Thyroid gland (tissue), 4 donors: ENCODE results near the gene ZSCAN16. TPM values are rescaled to one million over a fixed set of nuclear protein-coding genes. Genes with fewer than 3 reads are reported as not detected.
"Not testable (repeated sequence)": the region's sequence is repeated elsewhere in the genome, so short reads cannot be mapped to it uniquely, and the experiment has no call there.

Source experiments
- DNase-seq, 2 donors: peaks; one replicate each; pipeline ENCODE4 v3.0.0-alpha.2; 2019
- H3K27ac ChIP-seq, 3 donors: fragments of 200-600 bp; sonication (generic); 1 replicate in 2 of 3; 2 replicates in 1 of 3; pipeline ENCODE4 v1.5.1; 2016 to 2019; ENCODE audit warnings: mild to moderate bottlenecking in 1 of 3, moderate library complexity in 1 of 3
- H3K27me3 ChIP-seq: fragments of 200-600 bp; sonication (generic); one replicate; pipeline ENCODE4 v1.5.1; 2019
- H3K36me3 ChIP-seq, 2 donors: fragments of 200-600 bp; sonication (generic); one replicate each; pipeline ENCODE4 v1.5.1; 2016 to 2019
- H3K4me1 ChIP-seq, 2 donors: fragments of 200-600 bp; sonication (generic); one replicate each; pipeline ENCODE4 v1.5.1; 2017 to 2019
- H3K4me3 ChIP-seq, 3 donors: fragments of 200-600 bp; sonication (generic); replicated peaks in 1 of 3; 1 replicate in 2 of 3; 2 replicates in 1 of 3; pipeline ENCODE4 v1.5.1; 2016; ENCODE audit warnings: mild to moderate bottlenecking in 1 of 3
- H3K9me3 ChIP-seq: fragments of 200-600 bp; sonication (generic); one replicate; pipeline ENCODE4 v1.5.1; 2017
- POLR2A ChIP-seq, 2 donors: fragments of 450-650 bp; IDR thresholded peaks; one replicate each; pipeline ENCODE4 v1.6.1; 2017; ENCODE audit warnings: antibody characterized with exemption in 2 of 2, mild to moderate bottlenecking in 2 of 2, moderate library complexity in 1 of 2
- WGBS, 2 donors: methylation state at CpG; one replicate each; pipeline ENCODE4 v1.1.5; 2017; 5-methylcytosine and 5-hydroxymethylcytosine counted together
- intact Hi-C: fragments of 100-400 bp; cut with DNase I; formaldehyde crosslinking; loops from one replicate; pipeline ENCODE4 v1.15.1; 2023
- total RNA-seq, 4 donors: library from RNA; depleted of rRNA; stranded (reverse); fragments of >200 nt; gene quantifications; one replicate each; pipeline ENCODE4 v1.2.3, GENCODE V29; 2016
- TF ChIP-seq, protein P1 (sequence below), 6 experiments: fragments of 200-600 bp in 3 of 6; fragments of 450-650 bp in 3 of 6; sonication (generic) in 3 of 6; IDR thresholded peaks; one replicate each; pipeline ENCODE4 v1.5.1; 2016 to 2019; ENCODE audit warnings: antibody characterized with exemption in 6 of 6, mild to moderate bottlenecking in 2 of 6, inconsistent platforms in 1 of 6, moderate library complexity in 1 of 6

ZSCAN16 gene
- total RNA-seq: 1 to 10 TPM; 5.8 to 7.9 (median 7.4) TPM

DNA sequence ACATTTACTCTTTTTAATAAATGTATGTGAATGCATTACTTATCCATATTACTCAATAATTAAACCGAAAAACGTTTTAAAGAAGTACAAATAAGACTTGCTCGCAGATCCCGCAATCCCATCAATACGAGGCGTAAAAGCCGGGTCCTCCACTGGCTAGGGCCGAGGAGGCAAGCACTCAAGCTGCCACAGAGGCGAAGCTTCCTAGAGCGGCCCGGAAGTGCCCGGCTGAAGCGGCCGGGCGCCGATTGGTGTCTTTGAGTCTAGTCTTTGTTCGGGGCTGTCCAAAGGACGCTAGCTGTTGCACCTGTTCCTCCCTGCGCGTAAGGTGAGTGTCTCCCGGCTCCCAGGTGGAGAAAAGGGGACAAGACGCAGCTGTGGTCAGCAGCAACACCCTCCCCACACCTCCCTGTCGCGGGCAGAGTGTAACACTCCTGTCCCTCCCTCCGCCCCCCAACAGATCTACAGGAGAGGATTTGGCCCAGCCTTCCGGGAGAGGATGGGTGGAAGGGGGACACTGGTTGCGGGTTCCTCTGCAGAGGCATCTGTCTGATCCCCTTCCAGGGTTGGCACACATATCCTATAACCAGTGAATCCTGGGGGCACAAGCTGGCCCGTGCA is at the start of gene ZSCAN16:
TSS of gene ZSCAN16 (plus strand) at position 260 of the 621 bp plus-strand sequence. CDS start 835 bp downstream, outside the sequence.
- H3K36me3 ChIP-seq: peaks cover 0 to under 1% of the 10 kb centered on the region in 2 donors
- TF ChIP-seq, protein P1, sequence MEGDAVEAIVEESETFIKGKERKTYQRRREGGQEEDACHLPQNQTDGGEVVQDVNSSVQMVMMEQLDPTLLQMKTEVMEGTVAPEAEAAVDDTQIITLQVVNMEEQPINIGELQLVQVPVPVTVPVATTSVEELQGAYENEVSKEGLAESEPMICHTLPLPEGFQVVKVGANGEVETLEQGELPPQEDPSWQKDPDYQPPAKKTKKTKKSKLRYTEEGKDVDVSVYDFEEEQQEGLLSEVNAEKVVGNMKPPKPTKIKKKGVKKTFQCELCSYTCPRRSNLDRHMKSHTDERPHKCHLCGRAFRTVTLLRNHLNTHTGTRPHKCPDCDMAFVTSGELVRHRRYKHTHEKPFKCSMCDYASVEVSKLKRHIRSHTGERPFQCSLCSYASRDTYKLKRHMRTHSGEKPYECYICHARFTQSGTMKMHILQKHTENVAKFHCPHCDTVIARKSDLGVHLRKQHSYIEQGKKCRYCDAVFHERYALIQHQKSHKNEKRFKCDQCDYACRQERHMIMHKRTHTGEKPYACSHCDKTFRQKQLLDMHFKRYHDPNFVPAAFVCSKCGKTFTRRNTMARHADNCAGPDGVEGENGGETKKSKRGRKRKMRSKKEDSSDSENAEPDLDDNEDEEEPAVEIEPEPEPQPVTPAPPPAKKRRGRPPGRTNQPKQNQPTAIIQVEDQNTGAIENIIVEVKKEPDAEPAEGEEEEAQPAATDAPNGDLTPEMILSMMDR (IDR thresholded peaks at IDR 0.05): no peak
- peak in 1 of 2 donors; percentile 49 for TF ChIP-seq POLR2A (IDR thresholded peaks at IDR 0.05)
- peak within 1 kb of the TSS in 2 of 3 donors; percentile 52 to 80 for H3K4me3 ChIP-seq
- DNase-seq: peak; percentile 82 to 86
- H3K27ac ChIP-seq: peak within 1 kb of the TSS in 2 of 3 donors; percentile 21 to 45
- H3K9me3 ChIP-seq: no peaks in the 10 kb centered on the region
- intact Hi-C loops: no loop called here
- H3K4me1 ChIP-seq: peaks cover 4 to 13% of the 10 kb centered on the region in 2 donors
- H3K27me3 ChIP-seq: no peaks in the 10 kb centered on the region
- 0 to 1% methylated on average over 15 to 28 of the region's 28 CpGs for WGBS, 2 donors

DNA sequence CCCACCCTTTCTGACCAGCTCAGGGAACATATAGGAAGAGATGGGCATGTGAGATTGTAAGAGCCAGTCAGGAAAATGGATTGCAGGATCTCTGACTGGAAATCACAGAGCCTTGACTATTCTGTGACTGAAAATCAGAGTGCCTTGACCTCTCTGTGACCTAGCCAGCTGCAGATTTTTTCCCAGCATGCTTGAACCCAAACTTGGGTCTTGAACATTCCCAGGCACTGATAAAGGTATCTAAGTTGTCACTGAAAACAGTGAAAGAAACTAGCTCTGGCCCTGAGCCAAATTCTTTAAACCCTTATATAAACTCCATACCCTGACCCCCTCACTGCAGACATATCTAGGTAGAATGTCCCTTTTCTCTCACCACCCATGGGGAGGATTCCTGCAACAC is 46.4 kb upstream of the ZSCAN16 start:
- peaks cover 5 to 13% of the 10 kb centered on the region in 2 donors for H3K4me1 ChIP-seq
- no peaks in the 10 kb centered on the region for H3K36me3 ChIP-seq
- H3K9me3 ChIP-seq: no peaks in the 10 kb centered on the region
- intact Hi-C loops: no loop called here
- no peak overlapping the region for H3K4me3 ChIP-seq
- no peak for TF ChIP-seq POLR2A (IDR thresholded peaks at IDR 0.05)
- TF ChIP-seq, protein P1 (IDR thresholded peaks at IDR 0.05): no peak
- no peak for DNase-seq
- no peaks in the 10 kb centered on the region for H3K27me3 ChIP-seq
- H3K27ac ChIP-seq: no peak overlapping the region

DNA sequence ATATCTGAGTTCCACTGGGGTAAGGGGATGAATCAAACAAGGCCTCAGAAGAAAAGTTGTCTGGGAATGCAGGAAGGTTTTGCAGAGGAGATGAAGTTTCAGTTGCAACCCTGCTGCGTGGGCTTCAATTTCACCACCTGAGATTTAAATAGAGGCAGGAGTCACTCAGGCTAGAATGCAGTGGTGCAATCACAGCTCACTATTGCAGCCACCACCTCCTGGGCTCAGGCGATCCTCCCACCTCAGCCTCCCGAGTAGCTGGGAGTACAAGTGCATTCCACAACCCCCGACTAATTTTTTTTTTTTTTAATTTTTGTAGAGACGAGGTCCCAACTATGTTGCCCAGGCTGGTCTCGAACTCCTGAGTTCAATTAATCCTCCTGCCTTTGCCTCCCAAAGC is 45.6 kb upstream of the ZSCAN16 start:
- Histone ChIP-seq H3K27ac (no peak overlapping the region), H3K4me3 (no peak overlapping the region), H3K9me3 (no peaks in the 10 kb centered on the region), H3K27me3 (no peaks in the 10 kb centered on the region), H3K36me3 (no peaks in the 10 kb centered on the region), H3K4me1 (peaks cover 5 to 13% of the 10 kb centered on the region in 2 donors)
- no peak for DNase-seq
- intact Hi-C loops: no loop called here
- WGBS, 2 donors: 85 to 88% methylated on average over 6 of the region's 6 CpGs
- TF ChIP-seq, protein P1 (IDR thresholded peaks at IDR 0.05): no peak
- no peak for TF ChIP-seq POLR2A (IDR thresholded peaks at IDR 0.05)

DNA sequence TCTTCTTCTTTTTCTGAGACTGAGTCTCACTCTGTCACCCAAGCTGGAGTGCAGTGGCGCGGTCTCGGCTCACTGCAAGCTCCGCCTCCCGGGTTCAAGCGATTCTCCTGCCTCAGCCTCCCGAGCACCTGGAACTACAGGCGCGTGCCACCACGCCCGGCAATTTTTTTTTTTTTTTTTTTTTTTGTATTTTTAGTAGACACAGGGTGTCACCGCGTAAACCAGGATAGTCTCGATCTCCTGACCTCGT is 44.1 kb upstream of the ZSCAN16 start, which contains the start of gene ZNF165:
TSS of gene ZNF165 (plus strand) at position 188 of the 250 bp plus-strand sequence. CDS start 4,913 bp downstream, outside the sequence.
- 1 to 2% methylated on average over 15 of the region's 15 CpGs for WGBS, 2 donors
- peak in 1 of 2 donors; percentile 3 for TF ChIP-seq POLR2A (IDR thresholded peaks at IDR 0.05)
- H3K36me3 ChIP-seq, intact Hi-C loops, DNase-seq, H3K9me3 ChIP-seq, H3K27me3 ChIP-seq: not testable (repeated sequence)
- peaks cover 5 to 13% of the 10 kb centered on the region in 2 donors for H3K4me1 ChIP-seq
- peak within 1 kb of the TSS; percentile 18 to 83 (median 44) for H3K4me3 ChIP-seq
- H3K27ac ChIP-seq: peak within 1 kb of the TSS; percentile 81 to 84 (median 82)

DNA sequence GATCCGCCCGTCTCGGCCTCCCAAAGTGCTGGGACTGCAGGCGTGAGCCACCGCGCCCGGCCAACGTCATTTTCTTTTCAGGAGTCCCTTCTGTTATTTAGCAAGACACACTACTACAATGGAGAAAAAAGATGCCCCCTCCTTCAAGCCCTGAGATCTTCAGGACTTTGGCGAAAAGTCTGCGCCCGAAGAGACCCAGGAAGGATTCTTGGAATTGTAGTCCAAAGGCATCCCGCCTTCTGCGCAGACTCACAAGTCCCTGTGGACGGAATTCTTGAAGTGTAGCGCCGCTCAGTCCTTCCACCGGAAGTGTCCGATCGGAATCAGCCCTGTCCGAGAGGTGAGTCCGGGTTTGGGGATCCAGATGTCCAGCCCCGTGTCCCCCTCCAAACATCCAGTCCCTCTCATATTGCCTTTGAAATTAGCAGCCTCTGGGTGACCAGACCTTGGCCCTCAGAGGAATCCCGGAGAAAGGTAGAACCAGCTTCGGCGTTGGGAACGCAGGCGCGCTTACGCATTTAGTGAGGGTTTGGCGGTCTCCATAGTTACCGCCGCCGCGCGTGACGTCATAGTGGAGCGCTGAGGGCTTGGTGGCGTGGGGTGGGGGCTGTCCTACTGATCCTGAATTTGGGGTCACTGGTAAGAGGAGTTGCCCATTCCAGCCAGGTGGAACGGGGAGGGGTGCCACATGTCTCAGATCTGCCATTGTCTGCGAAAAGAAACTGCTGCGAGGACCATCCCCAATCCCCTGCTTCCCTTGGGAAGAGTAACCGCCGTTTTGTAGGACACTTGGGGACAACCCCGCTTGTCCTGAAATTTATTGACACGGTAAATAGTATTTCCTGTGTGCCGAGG is 43.6 kb upstream of the ZSCAN16 start:
- TF ChIP-seq, protein P1 (IDR thresholded peaks at IDR 0.05): no peak
- peak in 1 of 2 donors; percentile 52 for TF ChIP-seq POLR2A (IDR thresholded peaks at IDR 0.05)
- H3K27me3 ChIP-seq: no peaks in the 10 kb centered on the region
- H3K4me1 ChIP-seq: peaks cover 5 to 13% of the 10 kb centered on the region in 2 donors
- H3K36me3 ChIP-seq: peaks cover 0 to 6% of the 10 kb centered on the region in 2 donors
- peak overlapping the region; percentile 81 to 84 (median 82) for H3K27ac ChIP-seq
- intact Hi-C loops: no loop called here
- WGBS, 2 donors: 0 to 1% methylated on average over 43 to 46 of the region's 46 CpGs
- peak; percentile 97 for DNase-seq
- peak overlapping the region; percentile 18 to 83 (median 44) for H3K4me3 ChIP-seq
- H3K9me3 ChIP-seq: no peaks in the 10 kb centered on the region
